ENCODE results near the gene SVOPL. TPM values are rescaled to one million over a fixed set of nuclear protein-coding genes. Genes with fewer than 3 reads are reported as not detected.

SVOPL gene
- total and polyA plus RNA-seq, 9 of the 15 experiments (the other 6 are each of a cell fraction or from before 2014, with no cell fraction given): 0.13 to 0.42 (median 0.20) TPM; not detected in 6

GRCh38 chr7:138555684-138556083, 145.5 kb downstream of the SVOPL start:
- Histone ChIP-seq H3K36me3 (ENCODE audit: control insufficient read depth, insufficient read depth, low read length) (peaks cover 96% of the 10 kb centered on the region), H3K4me3 (no peak overlapping the region), H2AFZ (ENCODE audit: low read depth, low read length) (no peak overlapping the region), H3K9me3 (replicated peaks; ENCODE audit: control insufficient read depth, insufficient read depth, low read depth, low read length) (peaks cover 26% of the 10 kb centered on the region), H3K9ac (ENCODE audit: insufficient read depth in 1 of 2, low read depth in 2 of 2, low read length in 2 of 2) (no peak overlapping the region), H3K9me1 (ENCODE audit: control insufficient read depth, insufficient read depth, low read length) (no peaks in the 10 kb centered on the region), H3K4me2 (ENCODE audit: insufficient read depth, low read length) (no peak overlapping the region), H3K27ac (ENCODE audit: extremely low read depth, low read depth, low read length) (no peak overlapping the region), H3K4me1 (replicated peaks in 1 of 2; ENCODE audit: control insufficient read depth in 2 of 2, insufficient read depth in 2 of 2, low read length in 2 of 2) (no peaks in the 10 kb centered on the region), H3K27me3 (ENCODE audit: control insufficient read depth in 2 of 2, insufficient read depth in 2 of 2, low read length in 2 of 2) (no peaks in the 10 kb centered on the region), H4K20me1 (replicated peaks; ENCODE audit: control insufficient read depth, insufficient read depth, low read length) (no peaks in the 10 kb centered on the region), H3K79me2 (ENCODE audit: control insufficient read depth, insufficient read depth, low read length) (no peaks in the 10 kb centered on the region; the same call in 2 of the 3 replicates)
- in situ Hi-C loops (cut with MboI) (no loop called here), intact Hi-C loops (cut with micrococcal nuclease) (no loop called here)
- 97% methylated on average over 4 of the region's 4 CpGs for WGBS (ENCODE audit: insufficient coverage, low coverage, missing lambda C conversion rate)
- DNase-seq (ENCODE audit: extremely low read depth in 1 of 4, low spot score in 3 of 4) (no peak), FAIRE-seq (no peak), ATAC-seq (no peak)
- TF ChIP-seq TCFL5 (CRISPR knock-in tag; conservative IDR thresholded peaks at IDR 0.05): no peak
- no peak for TF ChIP-seq U2AF1 (optimal IDR thresholded peaks at IDR 0.05; ENCODE audit: low read depth, low read length)
- TF ChIP-seq KDM2B (CRISPR knock-in tag; IDR thresholded peaks at IDR 0.05): no peak
- TF ChIP-seq ZNF77 (CRISPR knock-in tag; IDR thresholded peaks at IDR 0.05): no peak
- TF ChIP-seq ILF3 (IDR thresholded peaks at IDR 0.05; ENCODE audit: borderline replicate concordance): no peak
- TF ChIP-seq RBM34 (IDR thresholded peaks at IDR 0.05; ENCODE audit: borderline replicate concordance, insufficient read depth, low read length): no peak
- TF ChIP-seq NFIX (CRISPR knock-in tag; IDR thresholded peaks at IDR 0.05; ENCODE audit: low read depth): no peak
- no peak for TF ChIP-seq ZNF143 (CRISPR knock-in tag; IDR thresholded peaks at IDR 0.05)
- TF ChIP-seq, protein P1, sequence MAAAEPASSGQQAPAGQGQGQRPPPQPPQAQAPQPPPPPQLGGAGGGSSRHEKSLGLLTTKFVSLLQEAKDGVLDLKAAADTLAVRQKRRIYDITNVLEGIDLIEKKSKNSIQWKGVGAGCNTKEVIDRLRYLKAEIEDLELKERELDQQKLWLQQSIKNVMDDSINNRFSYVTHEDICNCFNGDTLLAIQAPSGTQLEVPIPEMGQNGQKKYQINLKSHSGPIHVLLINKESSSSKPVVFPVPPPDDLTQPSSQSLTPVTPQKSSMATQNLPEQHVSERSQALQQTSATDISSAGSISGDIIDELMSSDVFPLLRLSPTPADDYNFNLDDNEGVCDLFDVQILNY (CRISPR knock-in tag; IDR thresholded peaks at IDR 0.05): no peak
- no peak for TF ChIP-seq ZFP30 (CRISPR knock-in tag; IDR thresholded peaks at IDR 0.05; ENCODE audit: borderline replicate concordance)
- TF ChIP-seq GABPB2 (CRISPR knock-in tag; conservative IDR thresholded peaks at IDR 0.05): no peak
- TF ChIP-seq, protein P2, sequence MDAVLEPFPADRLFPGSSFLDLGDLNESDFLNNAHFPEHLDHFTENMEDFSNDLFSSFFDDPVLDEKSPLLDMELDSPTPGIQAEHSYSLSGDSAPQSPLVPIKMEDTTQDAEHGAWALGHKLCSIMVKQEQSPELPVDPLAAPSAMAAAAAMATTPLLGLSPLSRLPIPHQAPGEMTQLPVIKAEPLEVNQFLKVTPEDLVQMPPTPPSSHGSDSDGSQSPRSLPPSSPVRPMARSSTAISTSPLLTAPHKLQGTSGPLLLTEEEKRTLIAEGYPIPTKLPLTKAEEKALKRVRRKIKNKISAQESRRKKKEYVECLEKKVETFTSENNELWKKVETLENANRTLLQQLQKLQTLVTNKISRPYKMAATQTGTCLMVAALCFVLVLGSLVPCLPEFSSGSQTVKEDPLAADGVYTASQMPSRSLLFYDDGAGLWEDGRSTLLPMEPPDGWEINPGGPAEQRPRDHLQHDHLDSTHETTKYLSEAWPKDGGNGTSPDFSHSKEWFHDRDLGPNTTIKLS (IDR thresholded peaks at IDR 0.05; ENCODE audit: borderline replicate concordance, low read depth): no peak
- no peak for TF ChIP-seq TEAD4 (IDR thresholded peaks at IDR 0.05; ENCODE audit: low read length)
- TF ChIP-seq TEAD4 (CRISPR knock-in tag; IDR thresholded peaks at IDR 0.05; ENCODE audit: borderline replicate concordance): no peak
- POLR2A ChIA-PET: no interaction called here
- CTCF ChIA-PET (ENCODE audit: low intra/inter-chr PET ratio): no interaction called here
- no TSS peak for BruUV-seq (replicated peaks)

Data from K562 (cell line).